Activated CD8-positive, alpha-beta memory T cell treated with anti-CD3 and anti-CD28 coated beads, Interleukin-2, amount 10 ng/mL, durations not matched to agents 7 days and 5 days (primary cell): Measurements from ENCODE around the gene ATAD3A. TPM values are rescaled to one million over a fixed set of nuclear protein-coding genes. Genes with fewer than 3 reads are reported as not detected.
"Not testable (repeated sequence)": the region's sequence is repeated elsewhere in the genome, so short reads cannot be mapped to it uniquely, and the experiment has no call there.

ENCODE experiments used
- ATAC-seq: fragments of 150-1000 bp; cut with Tn5 transposase; one replicate; pipeline ENCODE4 v1.10.0; 2021; ENCODE audit warnings: moderate library complexity
- CTCF ChIA-PET: fragments of 350-600 bp; sonication (Branson Sonifier 250); formaldehyde crosslinking; loops from one replicate; lab custom pipeline; 2021; ENCODE audit warnings: antibody characterized with exemption; lab: Charles Lee
- DNase-seq: peaks from one replicate; pipeline ENCODE4 v3.0.0-alpha.2; 2020
- H3K27ac Mint-ChIP-seq: one replicate; pipeline ENCODE4 v1.8.0; 2021; ENCODE audit warnings: mild to moderate bottlenecking, mixed read lengths
- H3K27me3 Mint-ChIP-seq: one replicate; pipeline ENCODE4 v1.8.0; 2021; ENCODE audit warnings: mixed read lengths
- H3K36me3 Mint-ChIP-seq: one replicate; pipeline ENCODE4 v1.8.0; 2021; ENCODE audit warnings: mild to moderate bottlenecking, mixed read lengths
- H3K4me1 Mint-ChIP-seq: one replicate; pipeline ENCODE4 v1.8.0; 2021; ENCODE audit warnings: mixed read lengths
- H3K4me3 Mint-ChIP-seq: one replicate; pipeline ENCODE4 v1.8.0; 2021; ENCODE audit warnings: mild to moderate bottlenecking, moderate library complexity, mixed read lengths
- H3K9me3 Mint-ChIP-seq: one replicate; pipeline ENCODE4 v1.8.0; 2022; ENCODE audit warnings: low read depth, mixed read lengths
- total RNA-seq, 2 experiments: library from RNA; stranded (reverse); gene quantifications; one replicate each; pipeline ENCODE4 v1.2.3, GENCODE V29; 2021

Gene ATAD3A
- 10 to 100 TPM; 45.1 to 58.9 TPM for total RNA-seq

- Mint-ChIP-seq H3K27ac (peak within 1 kb of the TSS; percentile 85), H3K27me3 (no peaks in the 10 kb centered on the region), H3K4me3 (peak within 1 kb of the TSS; percentile 82), H3K4me1 (peaks cover 22% of the 10 kb centered on the region), H3K9me3 (no peaks in the 10 kb centered on the region), H3K36me3 (peaks cover 2% of the 10 kb centered on the region)
- CTCF ChIA-PET = no interaction called here
- peak; percentile 93 for ATAC-seq
- peak; percentile 98 for DNase-seq
Observed at GRCh38 chr1:1511533-1512285, at the start of gene ATAD3A. ATAD3A (plus strand) TSS chr1:1512162; CDS start chr1:1512269, 107 bp downstream.

- H3K27ac Mint-ChIP-seq = peak overlapping the region; percentile 57
- H3K36me3 Mint-ChIP-seq = no peaks in the 10 kb centered on the region
- H3K4me1 Mint-ChIP-seq = no peaks in the 10 kb centered on the region
- H3K4me3 Mint-ChIP-seq = peak overlapping the region; percentile 42
- CTCF ChIA-PET = no interaction called here
- H3K27me3 Mint-ChIP-seq = peaks cover 4% of the 10 kb centered on the region
- DNase-seq = no peak
- no peaks in the 10 kb centered on the region for H3K9me3 Mint-ChIP-seq
- peak; percentile 45 for ATAC-seq
Observed at GRCh38 chr1:1462318-1462966, 49.5 kb upstream of the ATAD3A start.

GRCh38 chr1:1463312-1463711, 48.6 kb upstream of the ATAD3A start:
- Mint-ChIP-seq H3K27me3 (peaks cover 4% of the 10 kb centered on the region), H3K27ac (no peak overlapping the region), H3K9me3 (no peaks in the 10 kb centered on the region), H3K4me1 (no peaks in the 10 kb centered on the region), H3K4me3 (no peak overlapping the region), H3K36me3 (no peaks in the 10 kb centered on the region)
- no peak for ATAC-seq
- CTCF ChIA-PET = no interaction called here
- DNase-seq = no peak

- peaks cover 22% of the 10 kb centered on the region for H3K4me1 Mint-ChIP-seq
- ATAC-seq, H3K36me3 Mint-ChIP-seq, H3K4me3 Mint-ChIP-seq, DNase-seq, H3K27me3 Mint-ChIP-seq, H3K9me3 Mint-ChIP-seq, CTCF ChIA-PET, H3K27ac Mint-ChIP-seq: not testable (repeated sequence)
Observed at GRCh38 chr1:1468196-1468985, 43.6 kb upstream of the ATAD3A start.

DNA sequence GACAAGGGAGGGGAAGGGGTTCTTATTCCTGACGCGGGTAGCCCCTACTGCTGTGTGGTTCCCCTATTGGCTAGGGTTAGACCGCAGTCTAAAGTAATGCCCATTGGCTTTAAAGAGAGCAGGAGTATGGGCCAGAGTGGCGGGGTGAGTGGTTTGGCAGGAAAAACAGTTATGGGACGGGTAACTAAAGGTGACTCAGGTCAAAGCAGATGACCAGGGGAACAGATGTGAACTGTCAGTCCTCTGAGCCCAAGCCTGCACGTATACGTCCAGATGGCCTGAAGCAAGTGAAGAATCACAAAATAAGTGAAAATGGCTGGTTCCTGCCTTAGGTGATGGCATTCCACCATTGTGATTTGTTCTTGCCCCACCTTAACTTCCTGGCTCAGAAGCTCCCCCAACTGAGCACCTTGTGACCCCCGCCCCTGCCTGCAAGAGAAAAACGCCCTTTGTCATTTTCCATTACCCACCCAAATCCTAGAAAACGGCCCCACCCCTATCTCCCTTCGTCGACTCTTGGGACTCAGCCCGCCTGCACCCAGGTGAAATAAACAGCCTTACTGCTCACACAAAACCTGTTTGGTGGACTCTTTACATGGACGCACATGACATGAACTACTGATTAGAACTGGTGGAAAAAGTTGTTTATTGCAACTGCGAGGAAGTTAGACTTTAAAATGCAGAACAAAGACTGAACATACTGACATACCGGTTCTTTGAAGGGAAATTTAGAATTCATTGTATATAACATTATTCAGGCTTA, 41.2 kb upstream of the ATAD3A start:
- ATAC-seq (no peak), DNase-seq (peak; percentile 49)
- Mint-ChIP-seq H3K27me3 (peaks cover 1% of the 10 kb centered on the region), H3K9me3 (no peaks in the 10 kb centered on the region), H3K36me3 (no peaks in the 10 kb centered on the region), H3K27ac (peak overlapping the region; percentile 89), H3K4me1 (peaks cover 30% of the 10 kb centered on the region), H3K4me3 (peak overlapping the region; percentile 94)
- CTCF ChIA-PET = no interaction called here

GRCh38 chr1:1471389-1472052, 40.4 kb upstream of the ATAD3A start, which contains the start of gene ATAD3B:
ATAD3B (plus strand) TSS chr1:1471765; CDS start chr1:1471885, 120 bp downstream.
- Mint-ChIP-seq H3K9me3 (no peaks in the 10 kb centered on the region), H3K27me3 (no peaks in the 10 kb centered on the region), H3K4me1 (peaks cover 30% of the 10 kb centered on the region), H3K27ac (peak within 1 kb of the TSS; percentile 89), H3K36me3 (no peaks in the 10 kb centered on the region), H3K4me3 (peak within 1 kb of the TSS; percentile 94)
- CTCF ChIA-PET = no interaction called here
- ATAC-seq (peak; percentile 96), DNase-seq (peak; percentile 95)

GRCh38 chr1:1472053-1472876, 39.7 kb upstream of the ATAD3A start:
- H3K9me3 Mint-ChIP-seq, CTCF ChIA-PET, H3K36me3 Mint-ChIP-seq, H3K27me3 Mint-ChIP-seq: not testable (repeated sequence)
- H3K4me3 Mint-ChIP-seq = peak overlapping the region; percentile 75
- DNase-seq (peak; percentile 48), ATAC-seq (peak; percentile 46)
- peak overlapping the region; percentile 76 for H3K27ac Mint-ChIP-seq
- H3K4me1 Mint-ChIP-seq = peaks cover 30% of the 10 kb centered on the region

- H3K36me3 Mint-ChIP-seq = peaks cover 14% of the 10 kb centered on the region
- H3K27me3 Mint-ChIP-seq, H3K9me3 Mint-ChIP-seq, ATAC-seq, H3K27ac Mint-ChIP-seq, CTCF ChIA-PET, H3K4me3 Mint-ChIP-seq, DNase-seq: not testable (repeated sequence)
- H3K4me1 Mint-ChIP-seq = peaks cover 18% of the 10 kb centered on the region
Observed at GRCh38 chr1:1476011-1476410, 36.0 kb upstream of the ATAD3A start.

GRCh38 chr1:1477206-1477605, 34.8 kb upstream of the ATAD3A start:
- peaks cover 16% of the 10 kb centered on the region for H3K4me1 Mint-ChIP-seq
- H3K27ac Mint-ChIP-seq = no peak overlapping the region
- no peaks in the 10 kb centered on the region for H3K9me3 Mint-ChIP-seq
- ATAC-seq (no peak), DNase-seq (no peak)
- no peaks in the 10 kb centered on the region for H3K27me3 Mint-ChIP-seq
- no peak overlapping the region for H3K4me3 Mint-ChIP-seq
- H3K36me3 Mint-ChIP-seq = peaks cover 14% of the 10 kb centered on the region
- CTCF ChIA-PET = no interaction called here

GRCh38 chr1:1479547-1480487, 32.1 kb upstream of the ATAD3A start:
- Mint-ChIP-seq H3K36me3 (peaks cover 16% of the 10 kb centered on the region), H3K4me1 (peaks cover 2% of the 10 kb centered on the region), H3K4me3 (no peak overlapping the region), H3K27ac (no peak overlapping the region), H3K9me3 (no peaks in the 10 kb centered on the region), H3K27me3 (no peaks in the 10 kb centered on the region)
- ATAC-seq = no peak
- CTCF ChIA-PET = no interaction called here
- DNase-seq = no peak

GRCh38 chr1:1480488-1480867, 31.5 kb upstream of the ATAD3A start:
- H3K36me3 Mint-ChIP-seq = peaks cover 16% of the 10 kb centered on the region
- H3K4me3 Mint-ChIP-seq, H3K27ac Mint-ChIP-seq, H3K4me1 Mint-ChIP-seq, DNase-seq, ATAC-seq, H3K27me3 Mint-ChIP-seq, H3K9me3 Mint-ChIP-seq, CTCF ChIA-PET: not testable (repeated sequence)
